Upper lobe of left lung (tissue), 4 donors: Measurements from ENCODE around the gene ZNF484.

Experiments
- POLR2A ChIP-seq, 4 donors: fragments of 450-650 bp; IDR thresholded peaks; one replicate each; pipeline ENCODE4 v1.5.1; 2016 to 2017; ENCODE audit warnings: antibody characterized with exemption in 4 of 4, mild to moderate bottlenecking in 2 of 4
- TF ChIP-seq, protein P1 (sequence below), 6 experiments: fragments of 450-650 bp in 4 of 6; fragments of 200-600 bp in 2 of 6; sonication (generic) in 2 of 6; IDR thresholded peaks; one replicate each; pipeline ENCODE4 v1.5.1; 2016 to 2019; ENCODE audit warnings: antibody characterized with exemption in 6 of 6

DNA sequence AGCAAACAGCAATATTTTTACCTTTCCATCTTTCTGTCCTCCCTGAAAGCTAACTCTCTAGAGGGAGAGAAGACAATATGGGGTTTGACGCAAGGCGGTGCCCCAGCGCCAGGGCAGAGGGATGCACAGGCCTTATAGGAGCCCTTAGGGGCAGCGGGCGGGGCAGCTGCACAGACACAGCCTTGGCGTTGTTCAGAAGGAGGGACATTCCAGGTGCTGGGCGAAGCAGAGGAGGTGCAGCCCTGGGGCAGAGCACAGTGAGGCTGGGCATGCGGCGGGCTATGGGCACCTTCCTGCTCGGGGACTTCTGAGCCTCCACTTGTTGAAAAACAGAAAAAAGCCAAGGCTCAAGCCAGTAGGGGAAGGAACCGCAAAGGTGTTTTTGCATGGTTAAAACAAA lies 79.5 kb downstream of the ZNF484 start:
- TF ChIP-seq, protein P1, sequence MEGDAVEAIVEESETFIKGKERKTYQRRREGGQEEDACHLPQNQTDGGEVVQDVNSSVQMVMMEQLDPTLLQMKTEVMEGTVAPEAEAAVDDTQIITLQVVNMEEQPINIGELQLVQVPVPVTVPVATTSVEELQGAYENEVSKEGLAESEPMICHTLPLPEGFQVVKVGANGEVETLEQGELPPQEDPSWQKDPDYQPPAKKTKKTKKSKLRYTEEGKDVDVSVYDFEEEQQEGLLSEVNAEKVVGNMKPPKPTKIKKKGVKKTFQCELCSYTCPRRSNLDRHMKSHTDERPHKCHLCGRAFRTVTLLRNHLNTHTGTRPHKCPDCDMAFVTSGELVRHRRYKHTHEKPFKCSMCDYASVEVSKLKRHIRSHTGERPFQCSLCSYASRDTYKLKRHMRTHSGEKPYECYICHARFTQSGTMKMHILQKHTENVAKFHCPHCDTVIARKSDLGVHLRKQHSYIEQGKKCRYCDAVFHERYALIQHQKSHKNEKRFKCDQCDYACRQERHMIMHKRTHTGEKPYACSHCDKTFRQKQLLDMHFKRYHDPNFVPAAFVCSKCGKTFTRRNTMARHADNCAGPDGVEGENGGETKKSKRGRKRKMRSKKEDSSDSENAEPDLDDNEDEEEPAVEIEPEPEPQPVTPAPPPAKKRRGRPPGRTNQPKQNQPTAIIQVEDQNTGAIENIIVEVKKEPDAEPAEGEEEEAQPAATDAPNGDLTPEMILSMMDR (IDR thresholded peaks at IDR 0.05): no peak
- no peak for TF ChIP-seq POLR2A (IDR thresholded peaks at IDR 0.05)
